A549 (cell line): ENCODE data around the gene RANBP3. TPM values are rescaled to one million over a fixed set of nuclear protein-coding genes. Genes with fewer than 3 reads are reported as not detected.

Experiments
- ATAC-seq, 2 experiments: fragments of 200-7000 bp in 1 of 2; fragments of >200 bp in 1 of 2; cut with Nextera tagmentation in 1 of 2; cut with Tn5 transposase in 1 of 2; 3 replicates each; pipeline versions ENCODE4 v1.8.0 to v1.9.1; 2018 to 2020; ENCODE audit warnings: mild to moderate bottlenecking in 1 of 2, moderate library complexity in 1 of 2
- CTCF ChIA-PET: fragments of 300-600 bp; sonication (Branson Sonifier 250); formaldehyde crosslinking; extraction: SDS; loops from one replicate; lab custom pipeline; 2021; ENCODE audit warnings: antibody characterized with exemption, inconsistent platforms; lab: Yijun Ruan, JAX
- POLR2A ChIA-PET: fragments of 350-600 bp; formaldehyde crosslinking; extraction: SDS; loops from one replicate; lab custom pipeline; 2021; ENCODE audit warnings: antibody characterized with exemption, inconsistent platforms; lab: Yijun Ruan, JAX
- DNase-seq, 2 experiments: peaks; one replicate each; pipeline versions ENCODE4 v3.0.0 to v3.0.0-alpha.2; 2011 to 2016; ENCODE audit warnings: low read depth in 1 of 2, low spot score in 1 of 2
- FAIRE-seq: peaks from 2 replicates; lab custom pipeline; 2011; peaks lifted over from hg19 to GRCh38; lab: Jason Lieb, UNC
- H3K27ac ChIP-seq, 2 experiments: fragments of >200 bp; sonication (Bioruptor Twin); formaldehyde crosslinking; 3 replicates each; pipeline ENCODE4 v1.5.1; 2016 to 2017
- H3K4me1 ChIP-seq: fragments of >200 bp; sonication (Bioruptor Twin); formaldehyde crosslinking; 3 replicates; pipeline ENCODE4 v1.6.1; 2016
- H3K4me2 ChIP-seq: fragments of >200 bp; sonication (Bioruptor Twin); formaldehyde crosslinking; 3 replicates; pipeline ENCODE4 v1.6.1; 2016
- H3K4me3 ChIP-seq: fragments of >200 bp; sonication (Bioruptor Twin); formaldehyde crosslinking; 3 replicates; pipeline ENCODE4 v1.5.1; 2016
- H3K9me3 ChIP-seq: fragments of >200 bp; sonication (Bioruptor Twin); formaldehyde crosslinking; 3 replicates; pipeline ENCODE4 v1.6.1; 2016
- CBX2 ChIP-seq: fragments of 200-600 bp; sonication (generic); IDR thresholded peaks from 2 replicates; pipeline ENCODE4 v1.6.1; 2016; ENCODE audit warnings: low read depth, mild to moderate bottlenecking, borderline replicate concordance
- CBX8 ChIP-seq: fragments of 200-600 bp; sonication (generic); IDR thresholded peaks from 2 replicates; pipeline ENCODE4 v1.6.1; 2016
- CHD2 ChIP-seq: fragments of 150-350 bp; IDR thresholded peaks from 2 replicates; pipeline ENCODE4 v1.6.1; 2014; ENCODE audit warnings: low read length; ENCODE audit not compliant: partially characterized antibody
- CHD4 ChIP-seq: fragments of 200-600 bp; sonication (generic); IDR thresholded peaks from 2 replicates; pipeline ENCODE4 v1.6.1; 2016; ENCODE audit warnings: antibody characterized with exemption, mild to moderate bottlenecking, borderline replicate concordance
- CTCF ChIP-seq: fragments of >200 bp; sonication (Bioruptor Twin); formaldehyde crosslinking; IDR thresholded peaks from 3 replicates; pipeline ENCODE4 v1.5.1; 2016
- EHF ChIP-seq: fragments of 250-450 bp; sonication (Bioruptor Pico); IDR thresholded peaks from 2 replicates; pipeline ENCODE4 v1.5.0; 2020; ENCODE audit warnings: mild to moderate bottlenecking
- EHMT2 ChIP-seq: fragments of 200-600 bp; sonication (generic); IDR thresholded peaks from 2 replicates; pipeline ENCODE4 v1.6.1; 2016; ENCODE audit warnings: antibody characterized with exemption, low read depth, mild to moderate bottlenecking, moderate library complexity
- FOSB ChIP-seq: fragments of 250-450 bp; sonication (Bioruptor Pico); IDR thresholded peaks from 2 replicates; pipeline ENCODE4 v1.5.0; 2020; ENCODE audit warnings: mild to moderate bottlenecking, moderate library complexity
- HEYL ChIP-seq: fragments of 250-450 bp; sonication (Bioruptor Pico); IDR thresholded peaks from 2 replicates; pipeline ENCODE4 v1.8.0; 2021; ENCODE audit warnings: mild to moderate bottlenecking, moderate library complexity
- HMGXB4 ChIP-seq: fragments of 250-450 bp; sonication (Bioruptor Pico); IDR thresholded peaks from 2 replicates; pipeline ENCODE4 v1.5.0; 2021; ENCODE audit warnings: mild to moderate bottlenecking, moderate library complexity, borderline replicate concordance
- HOXA7 ChIP-seq: fragments of 250-450 bp; sonication (Bioruptor Pico); IDR thresholded peaks from 2 replicates; pipeline ENCODE4 v1.5.0; 2020; ENCODE audit warnings: mild to moderate bottlenecking, moderate library complexity
- HOXB5 ChIP-seq: fragments of 250-450 bp; sonication (Bioruptor Pico); IDR thresholded peaks from 2 replicates; pipeline ENCODE4 v1.5.0; 2020; ENCODE audit warnings: mild to moderate bottlenecking, moderate library complexity
- JUN ChIP-seq, 2 experiments: fragments of >200 bp; sonication (Bioruptor Twin); formaldehyde crosslinking; IDR thresholded peaks; 2 replicates in 1 of 2; 3 replicates in 1 of 2; pipeline ENCODE4 v1.6.1; 2016 to 2017
- KDM1A ChIP-seq: fragments of 200-600 bp; sonication (generic); IDR thresholded peaks from 2 replicates; pipeline ENCODE4 v1.6.1; 2016; ENCODE audit warnings: low read depth, mild to moderate bottlenecking
- KDM5A ChIP-seq: fragments of 200-600 bp; sonication (generic); IDR thresholded peaks from 2 replicates; pipeline ENCODE4 v1.6.1; 2016; ENCODE audit warnings: antibody characterized with exemption, mild to moderate bottlenecking
- MAZ ChIP-seq: fragments of 150-350 bp; IDR thresholded peaks from 2 replicates; pipeline ENCODE4 v1.6.1; 2014; ENCODE audit warnings: antibody characterized with exemption, low read depth, low read length, borderline replicate concordance
- MYC ChIP-seq: IDR thresholded peaks from 2 replicates; pipeline ENCODE4 v1.6.1; 2012; ENCODE audit warnings: mild to moderate bottlenecking, inconsistent platforms, low read length, improper control_type of control experiment, borderline replicate concordance
- NPAS2 ChIP-seq: fragments of 250-450 bp; sonication (Bioruptor Pico); IDR thresholded peaks from 2 replicates; pipeline ENCODE4 v1.8.0; 2022; ENCODE audit warnings: mild to moderate bottlenecking, moderate library complexity, borderline replicate concordance
- POLR2A ChIP-seq: IDR thresholded peaks from 2 replicates; pipeline ENCODE4 v1.6.1; 2012; ENCODE audit warnings: mild to moderate bottlenecking, low read length
- RAD21 ChIP-seq, 2 experiments: fragments of >200 bp in 1 of 2; sonication (Bioruptor Twin) in 1 of 2; formaldehyde crosslinking in 1 of 2; IDR thresholded peaks in 1 of 2; conservative IDR thresholded peaks in 1 of 2; 2 replicates in 1 of 2; 3 replicates in 1 of 2; pipeline ENCODE4 v1.6.1; 2012 to 2018; ENCODE audit warnings: inconsistent platforms in 1 of 2
- RARB ChIP-seq: fragments of 250-450 bp; sonication (Bioruptor Pico); IDR thresholded peaks from 2 replicates; pipeline ENCODE4 v1.8.0; 2021; ENCODE audit warnings: mild to moderate bottlenecking, moderate library complexity
- REST ChIP-seq: fragments of 200-600 bp; sonication (generic); IDR thresholded peaks from 2 replicates; pipeline ENCODE4 v1.6.1; 2016; ENCODE audit warnings: antibody characterized with exemption, mild to moderate bottlenecking, moderate library complexity
- RFX5 ChIP-seq: fragments of 450-650 bp; IDR thresholded peaks from 2 replicates; pipeline ENCODE4 v1.7.1; 2014; ENCODE audit warnings: antibody characterized with exemption, mild to moderate bottlenecking, moderate library complexity
- TP53 ChIP-seq: fragments of 250-450 bp; sonication (Bioruptor Pico); IDR thresholded peaks from 2 replicates; pipeline ENCODE4 v1.5.0; 2021; ENCODE audit warnings: mild to moderate bottlenecking, moderate library complexity
- ZC3H11A ChIP-seq: fragments of 450-650 bp; IDR thresholded peaks from 2 replicates; pipeline ENCODE4 v1.6.1; 2014; ENCODE audit warnings: antibody characterized with exemption, mild to moderate bottlenecking
- ZSCAN20 ChIP-seq: fragments of 250-450 bp; sonication (Bioruptor Pico); IDR thresholded peaks from 2 replicates; pipeline ENCODE4 v1.8.0; 2022; ENCODE audit warnings: mild to moderate bottlenecking, moderate library complexity
- WGBS: methylation state at CpG from one replicate; pipeline ENCODE4 v1.1.6; 2017; ENCODE audit errors: missing lambda C conversion rate; 5-methylcytosine and 5-hydroxymethylcytosine counted together
- polyA plus RNA-seq, 4 experiments: library from polyadenylated mRNA; depleted of rRNA in 3 of 4; stranded (reverse); fragments of >200 nt; fragmentation: RNase III in 1 of 4; extraction: RNeasy Plus Mini Kit Qiagen cat#74134 plus additional on column Dnase treatment in 1 of 4; gene quantifications; 2 replicates in 3 of 4; 3 replicates in 1 of 4; pipeline ENCODE4 v1.2.3, GENCODE V29; 2011 to 2017

RANBP3 gene
- polyA plus RNA-seq, 2 of the 4 experiments (the other 2 are of a cell fraction): 39.2 to 53.5 TPM

GRCh38 chr19:5914946-5915781 lies 62.8 kb downstream of the RANBP3 start:
- H3K4me3 ChIP-seq: no peak overlapping the region
- CTCF ChIA-PET: interaction anchor here (0.6 kb wide), 1 partner anchor 142 kb away, joined by 3 read pairs; no protein-coding TSS in a partner anchor
- FAIRE-seq: no peak
- POLR2A ChIA-PET: no interaction called here
- TF ChIP-seq CBX2 (no peak), MAZ (no peak), CHD4 (no peak), CTCF (no peak), RFX5 (no peak), KDM1A (no peak), ZSCAN20 (CRISPR knock-in tag) (no peak), POLR2A (no peak), HMGXB4 (CRISPR knock-in tag) (no peak), EHMT2 (no peak)
- DNase-seq: no peak
- WGBS: 82% methylated on average over 1 of the region's 42 CpGs
- no peaks in the 10 kb centered on the region for H3K9me3 ChIP-seq
- peak overlapping the region in 1 of 2 experiments; percentile 76; a peak in 1 of 6 replicates for H3K27ac ChIP-seq
- H3K4me2 ChIP-seq: no peak overlapping the region; the same call in 2 of the 3 replicates
- no peak for ATAC-seq
- peaks cover 15% of the 10 kb centered on the region for H3K4me1 ChIP-seq

- DNase-seq (no peak), ATAC-seq (peak; percentile 11 to 23; a peak in 1 of 6 replicates), FAIRE-seq (no peak)
- CTCF ChIA-PET: interaction anchor here (1.2 kb wide), 1 partner anchor 110 kb away, joined by 4 read pairs; the partner anchor contains the start of gene NRTN
- Histone ChIP-seq H3K27ac (peak overlapping the region; percentile 59 to 76), H3K4me3 (no peak overlapping the region), H3K4me2 (peak overlapping the region; percentile 58), H3K9me3 (no peaks in the 10 kb centered on the region)
- 89% methylated on average over 18 of the region's 22 CpGs for WGBS
- POLR2A ChIA-PET: no interaction called here
- TF ChIP-seq JUN (IDR thresholded peaks at IDR 0.05) (no peak), EHF (CRISPR knock-in tag) (no peak), HEYL (CRISPR knock-in tag) (no peak), RARB (no peak), CBX8 (no peak), REST (no peak), EHMT2 (no peak), CHD2 (no peak), KDM5A (no peak), NPAS2 (no peak), HOXB5 (CRISPR knock-in tag) (no peak), TP53 (no peak), HOXA7 (CRISPR knock-in tag) (no peak), MYC (no peak), RAD21 (conservative IDR thresholded peaks at IDR 0.05 in 1 of 2, IDR thresholded peaks at IDR 0.05 in 1 of 2) (no peak), ZC3H11A (no peak), FOSB (CRISPR knock-in tag) (no peak)
- TF ChIP-seq, all 56 proteins: peak for 0
- H3K4me1 ChIP-seq: peaks cover 15% of the 10 kb centered on the region
Measured at GRCh38 chr19:5914358-5914774, 63.6 kb downstream of the RANBP3 start.
